Ammon's horn (tissue), 1 donor: Measurements from ENCODE around the gene ASAP2.
"Not testable (repeated sequence)": the region's sequence is repeated elsewhere in the genome, so short reads cannot be mapped to it uniquely, and the experiment has no call there.

Experiments
- DNase-seq: peaks from one replicate; pipeline ENCODE4 v3.0.0-alpha.2; 2016; ENCODE audit warnings: low spot score

The ASAP2 gene

GRCh38 chr2:9380702-9381628 is 174.4 kb downstream of the ASAP2 start:
- DNase-seq = peak; percentile 53

GRCh38 chr2:9382604-9383235 is 176.1 kb downstream of the ASAP2 start:
- DNase-seq = no peak

GRCh38 chr2:9384521-9384920 is 177.9 kb downstream of the ASAP2 start:
- no peak for DNase-seq

- no peak for DNase-seq
Measured at GRCh38 chr2:9385841-9386240, 179.2 kb downstream of the ASAP2 start.

GRCh38 chr2:9388199-9388681 is 181.6 kb downstream of the ASAP2 start:
- no peak for DNase-seq

- no peak for DNase-seq
Measured at GRCh38 chr2:9388950-9389911, 182.6 kb downstream of the ASAP2 start.

- DNase-seq = no peak
Measured at GRCh38 chr2:9390151-9390850, 183.7 kb downstream of the ASAP2 start.

GRCh38 chr2:9390991-9391390 is 184.4 kb downstream of the ASAP2 start:
- DNase-seq = no peak

GRCh38 chr2:9391961-9392720 is 185.5 kb downstream of the ASAP2 start:
- DNase-seq = no peak

- DNase-seq = no peak
Measured at GRCh38 chr2:9392898-9393765, 186.5 kb downstream of the ASAP2 start.

GRCh38 chr2:9394816-9395215 is 188.2 kb downstream of the ASAP2 start:
- no peak for DNase-seq

- no peak for DNase-seq
Measured at GRCh38 chr2:9397201-9397600, 190.6 kb downstream of the ASAP2 start.

- DNase-seq = not testable (repeated sequence)
Measured at GRCh38 chr2:9398251-9398650, 191.6 kb downstream of the ASAP2 start.

- no peak for DNase-seq
Measured at GRCh38 chr2:9398881-9399780, 192.5 kb downstream of the ASAP2 start.

GRCh38 chr2:9400268-9401058 is 193.9 kb downstream of the ASAP2 start:
- no peak for DNase-seq

- DNase-seq = no peak
Measured at GRCh38 chr2:9401059-9401547, 194.5 kb downstream of the ASAP2 start.

GRCh38 chr2:9401646-9402371 is 195.2 kb downstream of the ASAP2 start:
- DNase-seq = no peak
